Liver (tissue), 9 donors: ENCODE results near the gene ZNF487. TPM values are rescaled to one million over a fixed set of nuclear protein-coding genes. Genes with fewer than 3 reads are reported as not detected.

Experiments used
- DNase-seq: peaks from one replicate; pipeline ENCODE4 v3.0.0-alpha.2; 2017; ENCODE audit warnings: low spot score
- H3K27ac ChIP-seq, 2 donors: one replicate each; pipeline ENCODE4 v1.7.0; 2013; ENCODE audit warnings: inconsistent platforms in 2 of 2, low read length in 2 of 2, control low read depth in 1 of 2, low read depth in 1 of 2, mild to moderate bottlenecking in 1 of 2
- H3K27me3 ChIP-seq, 4 donors: one replicate each; pipeline versions ENCODE4 v1.6.1 to v1.7.0; 2013; ENCODE audit warnings: low read length in 3 of 4, inconsistent platforms in 1 of 4, mild to moderate bottlenecking in 1 of 4, moderate library complexity in 1 of 4; ENCODE audit not compliant: control insufficient read depth in 4 of 4, insufficient read depth in 4 of 4
- H3K36me3 ChIP-seq, 4 donors: one replicate each; pipeline versions ENCODE4 v1.6.1 to v1.7.0; 2013; ENCODE audit warnings: low read length in 3 of 4, mild to moderate bottlenecking in 3 of 4, low read depth in 1 of 4, moderate library complexity in 1 of 4; ENCODE audit not compliant: control insufficient read depth in 4 of 4, insufficient read depth in 3 of 4
- H3K4me1 ChIP-seq, 4 donors: one replicate each; pipeline versions ENCODE4 v1.6.1 to v1.7.0; 2013; ENCODE audit warnings: low read length in 3 of 4, mild to moderate bottlenecking in 3 of 4, moderate library complexity in 1 of 4; ENCODE audit not compliant: control insufficient read depth in 4 of 4, insufficient read depth in 4 of 4
- H3K4me3 ChIP-seq, 3 donors: one replicate each; pipeline versions ENCODE4 v1.6.1 to v1.7.0; 2013; ENCODE audit warnings: low read length in 3 of 3, control low read depth in 1 of 3, low read depth in 1 of 3, mild to moderate bottlenecking in 1 of 3
- H3K9ac ChIP-seq, 2 donors: one replicate each; pipeline ENCODE4 v1.7.0; 2013; ENCODE audit warnings: low read length in 2 of 2, mild to moderate bottlenecking in 2 of 2, moderate library complexity in 2 of 2, control low read depth in 1 of 2, low read depth in 1 of 2
- H3K9me3 ChIP-seq, 4 donors: one replicate each; pipeline versions ENCODE4 v1.6.1 to v1.7.0; 2013; ENCODE audit warnings: low read length in 3 of 4; ENCODE audit not compliant: control insufficient read depth in 4 of 4
- EGR1 ChIP-seq, 2 donors: IDR thresholded peaks; 2 replicates each; pipeline ENCODE4 v1.6.1; 2016 to 2018; ENCODE audit warnings: antibody characterized with exemption in 2 of 2, low read depth in 2 of 2
- FOXA1 ChIP-seq: IDR thresholded peaks from 2 replicates; pipeline ENCODE4 v1.6.1; 2016; ENCODE audit warnings: antibody characterized with exemption
- FOXA2 ChIP-seq: IDR thresholded peaks from 2 replicates; pipeline ENCODE4 v1.6.1; 2016; ENCODE audit warnings: antibody characterized with exemption
- GABPA ChIP-seq, 2 donors: IDR thresholded peaks in 1 of 2; conservative IDR thresholded peaks in 1 of 2; 2 replicates each; pipeline ENCODE4 v1.6.1; 2016; ENCODE audit warnings: antibody characterized with exemption in 2 of 2, mild to moderate bottlenecking in 1 of 2, moderate library complexity in 1 of 2
- HNF4G ChIP-seq: IDR thresholded peaks from 2 replicates; pipeline ENCODE4 v1.6.1; 2016; ENCODE audit warnings: antibody characterized with exemption
- JUND ChIP-seq, 2 donors: IDR thresholded peaks; 2 replicates each; pipeline ENCODE4 v1.6.1; 2016; ENCODE audit warnings: antibody characterized with exemption in 2 of 2
- MAX ChIP-seq: IDR thresholded peaks from 2 replicates; pipeline ENCODE4 v1.6.1; 2016; ENCODE audit warnings: antibody characterized with exemption
- NR2F2 ChIP-seq: IDR thresholded peaks from 2 replicates; pipeline ENCODE4 v1.6.1; 2016; ENCODE audit warnings: antibody characterized with exemption
- RAD21 ChIP-seq, 2 donors: IDR thresholded peaks; 2 replicates each; pipeline ENCODE4 v1.6.1; 2016; ENCODE audit warnings: antibody characterized with exemption in 2 of 2, mild to moderate bottlenecking in 2 of 2
- RXRA ChIP-seq, 2 donors: IDR thresholded peaks; 2 replicates each; pipeline ENCODE4 v1.6.1; 2017 to 2018; ENCODE audit warnings: antibody characterized with exemption in 2 of 2, mild to moderate bottlenecking in 1 of 2
- SP1 ChIP-seq: IDR thresholded peaks from 2 replicates; pipeline ENCODE4 v1.6.1; 2018; ENCODE audit warnings: antibody characterized with exemption, mild to moderate bottlenecking
- TAF1 ChIP-seq: conservative IDR thresholded peaks from 2 replicates; pipeline ENCODE4 v1.6.1; 2016; ENCODE audit warnings: antibody characterized with exemption, mild to moderate bottlenecking
- YY1 ChIP-seq: IDR thresholded peaks from 2 replicates; pipeline ENCODE4 v1.6.1; 2016; ENCODE audit warnings: antibody characterized with exemption, mild to moderate bottlenecking
- WGBS: extraction: QIAGEN DNeasy Blood & Tissue Kit; methylation state at CpG from one replicate; pipeline ENCODE4 v1.1.7; 2013; 5-methylcytosine and 5-hydroxymethylcytosine counted together
- polyA plus RNA-seq, 2 donors: library from polyadenylated mRNA; stranded (reverse) in 1 of 2; unstranded in 1 of 2; fragments of 200-250 nt in 1 of 2; fragments of >200 nt in 1 of 2; fragmentation: Nextera tagmentation in 1 of 2; extraction: Ambion mirVana in 1 of 2; gene quantifications; one replicate each; pipeline versions ENCODE4 v1.2.1 to v1.2.3, GENCODE V29; 2013 to 2015
- total RNA-seq, 2 donors: library from RNA; depleted of rRNA; stranded (reverse); fragments of >200 nt; gene quantifications; one replicate each; pipeline ENCODE4 v1.2.3, GENCODE V29; 2014
- TF ChIP-seq, protein P1 (sequence below): IDR thresholded peaks from 2 replicates; pipeline ENCODE4 v1.6.1; 2016; ENCODE audit warnings: antibody characterized with exemption, mild to moderate bottlenecking
- TF ChIP-seq, protein P2 (sequence below): fragments of 150-350 bp; IDR thresholded peaks from 2 replicates; pipeline ENCODE4 v1.5.1; 2017; ENCODE audit warnings: improper control_type of control experiment, low read depth, low read length; ENCODE audit not compliant: missing input control
- donor health status: healthy.
- donor health status: healthy.
- donor health status: healthy.
- donor health status: healthy.
- donor health status: healthy.

Gene ZNF487
- total and polyA plus RNA-seq, 4 donors = 1.3 to 4.8 (median 1.9) TPM

- Histone ChIP-seq H3K27ac (peak overlapping the region; percentile 99), H3K9ac (peak overlapping the region; percentile 69 to 95), H3K4me1 (peaks cover 7 to 31% (median 17%) of the 10 kb centered on the region in 4 donors), H3K27me3 (no peaks in the 10 kb centered on the region), H3K4me3 (peak overlapping the region; percentile 87 to 92 (median 89)), H3K9me3 (no peaks in the 10 kb centered on the region), H3K36me3 (peaks cover 0 to 4% (median 2%) of the 10 kb centered on the region in 4 donors)
- no peak for TF ChIP-seq MAX
- no peak for TF ChIP-seq SP1
- no peak for TF ChIP-seq NR2F2
- no peak for TF ChIP-seq FOXA2
- TF ChIP-seq, protein P1, sequence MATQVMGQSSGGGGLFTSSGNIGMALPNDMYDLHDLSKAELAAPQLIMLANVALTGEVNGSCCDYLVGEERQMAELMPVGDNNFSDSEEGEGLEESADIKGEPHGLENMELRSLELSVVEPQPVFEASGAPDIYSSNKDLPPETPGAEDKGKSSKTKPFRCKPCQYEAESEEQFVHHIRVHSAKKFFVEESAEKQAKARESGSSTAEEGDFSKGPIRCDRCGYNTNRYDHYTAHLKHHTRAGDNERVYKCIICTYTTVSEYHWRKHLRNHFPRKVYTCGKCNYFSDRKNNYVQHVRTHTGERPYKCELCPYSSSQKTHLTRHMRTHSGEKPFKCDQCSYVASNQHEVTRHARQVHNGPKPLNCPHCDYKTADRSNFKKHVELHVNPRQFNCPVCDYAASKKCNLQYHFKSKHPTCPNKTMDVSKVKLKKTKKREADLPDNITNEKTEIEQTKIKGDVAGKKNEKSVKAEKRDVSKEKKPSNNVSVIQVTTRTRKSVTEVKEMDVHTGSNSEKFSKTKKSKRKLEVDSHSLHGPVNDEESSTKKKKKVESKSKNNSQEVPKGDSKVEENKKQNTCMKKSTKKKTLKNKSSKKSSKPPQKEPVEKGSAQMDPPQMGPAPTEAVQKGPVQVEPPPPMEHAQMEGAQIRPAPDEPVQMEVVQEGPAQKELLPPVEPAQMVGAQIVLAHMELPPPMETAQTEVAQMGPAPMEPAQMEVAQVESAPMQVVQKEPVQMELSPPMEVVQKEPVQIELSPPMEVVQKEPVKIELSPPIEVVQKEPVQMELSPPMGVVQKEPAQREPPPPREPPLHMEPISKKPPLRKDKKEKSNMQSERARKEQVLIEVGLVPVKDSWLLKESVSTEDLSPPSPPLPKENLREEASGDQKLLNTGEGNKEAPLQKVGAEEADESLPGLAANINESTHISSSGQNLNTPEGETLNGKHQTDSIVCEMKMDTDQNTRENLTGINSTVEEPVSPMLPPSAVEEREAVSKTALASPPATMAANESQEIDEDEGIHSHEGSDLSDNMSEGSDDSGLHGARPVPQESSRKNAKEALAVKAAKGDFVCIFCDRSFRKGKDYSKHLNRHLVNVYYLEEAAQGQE = no peak
- no peak for TF ChIP-seq YY1
- no peak for TF ChIP-seq GABPA (IDR thresholded peaks at IDR 0.05 in 1 of 2, conservative IDR thresholded peaks at IDR 0.05 in 1 of 2)
- no peak for TF ChIP-seq RAD21 (IDR thresholded peaks at IDR 0.05)
- TF ChIP-seq TAF1 = no peak
- under 1% methylated on average over 31 of the region's 31 CpGs for WGBS
- DNase-seq = no peak
Observed at GRCh38 chr10:43408331-43408709, 28.6 kb upstream of the ZNF487 start.

GRCh38 chr10:43408710-43409384 is 28.1 kb upstream of the ZNF487 start, which contains the start of gene HNRNPF:
Gene HNRNPF (minus strand): TSS chr10:43409186. CDS start chr10:43387884, 21,302 bp downstream.
- Histone ChIP-seq H3K36me3 (peaks cover 0 to 1% (median 0%) of the 10 kb centered on the region in 4 donors), H3K27me3 (no peaks in the 10 kb centered on the region), H3K27ac (peak within 1 kb of the TSS; percentile 99), H3K4me1 (peaks cover 4 to 25% (median 14%) of the 10 kb centered on the region in 4 donors), H3K9ac (peak within 1 kb of the TSS; percentile 92 to 95), H3K9me3 (no peaks in the 10 kb centered on the region), H3K4me3 (peak within 1 kb of the TSS; percentile 89 to 92 (median 90))
- under 1% methylated on average over 68 of the region's 68 CpGs for WGBS
- DNase-seq = peak; percentile 94
- no peak for TF ChIP-seq RXRA (IDR thresholded peaks at IDR 0.05)
- TF ChIP-seq YY1 = no peak
- no peak for TF ChIP-seq JUND (IDR thresholded peaks at IDR 0.05)
- TF ChIP-seq EGR1 (IDR thresholded peaks at IDR 0.05; ENCODE audit: low read depth in 2 of 2) = peak; percentile 55 to 80
- no peak for TF ChIP-seq HNF4G
- TF ChIP-seq, protein P2, sequence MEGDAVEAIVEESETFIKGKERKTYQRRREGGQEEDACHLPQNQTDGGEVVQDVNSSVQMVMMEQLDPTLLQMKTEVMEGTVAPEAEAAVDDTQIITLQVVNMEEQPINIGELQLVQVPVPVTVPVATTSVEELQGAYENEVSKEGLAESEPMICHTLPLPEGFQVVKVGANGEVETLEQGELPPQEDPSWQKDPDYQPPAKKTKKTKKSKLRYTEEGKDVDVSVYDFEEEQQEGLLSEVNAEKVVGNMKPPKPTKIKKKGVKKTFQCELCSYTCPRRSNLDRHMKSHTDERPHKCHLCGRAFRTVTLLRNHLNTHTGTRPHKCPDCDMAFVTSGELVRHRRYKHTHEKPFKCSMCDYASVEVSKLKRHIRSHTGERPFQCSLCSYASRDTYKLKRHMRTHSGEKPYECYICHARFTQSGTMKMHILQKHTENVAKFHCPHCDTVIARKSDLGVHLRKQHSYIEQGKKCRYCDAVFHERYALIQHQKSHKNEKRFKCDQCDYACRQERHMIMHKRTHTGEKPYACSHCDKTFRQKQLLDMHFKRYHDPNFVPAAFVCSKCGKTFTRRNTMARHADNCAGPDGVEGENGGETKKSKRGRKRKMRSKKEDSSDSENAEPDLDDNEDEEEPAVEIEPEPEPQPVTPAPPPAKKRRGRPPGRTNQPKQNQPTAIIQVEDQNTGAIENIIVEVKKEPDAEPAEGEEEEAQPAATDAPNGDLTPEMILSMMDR = no peak
- TF ChIP-seq GABPA (IDR thresholded peaks at IDR 0.05 in 1 of 2, conservative IDR thresholded peaks at IDR 0.05 in 1 of 2) = peak; percentile 48 to 90
- TF ChIP-seq, protein P1 = peak; percentile 81
- no peak for TF ChIP-seq TAF1
- TF ChIP-seq RAD21 (IDR thresholded peaks at IDR 0.05) = no peak
- TF ChIP-seq NR2F2 = no peak
- peak; percentile 80 for TF ChIP-seq MAX
- TF ChIP-seq FOXA2 = no peak
- peak; percentile 68 for TF ChIP-seq SP1
- no peak for TF ChIP-seq FOXA1
